Spleen (tissue), 11 donors: ENCODE measurements around the gene SIPA1L3. TPM values are rescaled to one million over a fixed set of nuclear protein-coding genes. Genes with fewer than 3 reads are reported as not detected.

ENCODE experiments used
- DNase-seq: peaks from one replicate; pipeline ENCODE4 v3.0.0-alpha.2; 2020
- H3K27ac ChIP-seq, 8 donors: fragments of 200-600 bp; sonication (generic) in 7 of 8; 1 replicate in 4 of 8; 2 replicates in 4 of 8; pipeline versions ENCODE4 v1.5.0 to v1.8.0; 2016 to 2021; ENCODE audit warnings: inconsistent platforms in 4 of 8, mild to moderate bottlenecking in 4 of 8, moderate library complexity in 1 of 8
- H3K27me3 ChIP-seq, 7 donors: fragments of 200-600 bp; sonication (generic) in 6 of 7; replicated peaks in 1 of 7; 1 replicate in 4 of 7; 2 replicates in 3 of 7; pipeline versions ENCODE4 v1.5.0 to v1.8.0; 2016 to 2021; ENCODE audit warnings: inconsistent platforms in 3 of 7, mild to moderate bottlenecking in 1 of 7
- H3K36me3 ChIP-seq, 6 donors: fragments of 200-600 bp; sonication (generic) in 5 of 6; 1 replicate in 4 of 6; 2 replicates in 2 of 6; pipeline versions ENCODE4 v1.5.0 to v1.8.0; 2016 to 2021; ENCODE audit warnings: inconsistent platforms in 2 of 6
- H3K4me1 ChIP-seq, 6 donors: fragments of 200-600 bp; sonication (generic) in 5 of 6; 1 replicate in 3 of 6; 2 replicates in 3 of 6; pipeline versions ENCODE4 v1.5.0 to v1.8.0; 2016 to 2021; ENCODE audit warnings: inconsistent platforms in 3 of 6
- H3K4me3 ChIP-seq, 8 donors: fragments of 200-600 bp; sonication (generic) in 7 of 8; 1 replicate in 4 of 8; 2 replicates in 4 of 8; pipeline versions ENCODE4 v1.5.0 to v1.8.0; 2016 to 2021; ENCODE audit warnings: inconsistent platforms in 4 of 8, mild to moderate bottlenecking in 4 of 8, moderate library complexity in 2 of 8
- H3K9me3 ChIP-seq, 8 donors: fragments of 200-600 bp; sonication (generic) in 7 of 8; 1 replicate in 4 of 8; 2 replicates in 4 of 8; pipeline versions ENCODE4 v1.5.0 to v1.8.0; 2016 to 2021; ENCODE audit warnings: inconsistent platforms in 4 of 8
- CTCF ChIP-seq, 11 experiments: fragments of 200-600 bp in 7 of 11; fragments of 450-650 bp in 4 of 11; sonication (generic) in 4 of 11; IDR thresholded peaks in 8 of 11; conservative IDR thresholded peaks in 3 of 11; 1 replicate in 7 of 11; 2 replicates in 4 of 11; pipeline versions ENCODE4 v1.4.0 to v1.8.0; 2016 to 2021; ENCODE audit warnings: antibody characterized with exemption in 11 of 11, inconsistent platforms in 4 of 11, mild to moderate bottlenecking in 1 of 11
- POLR2A ChIP-seq, 3 donors: fragments of 450-650 bp; IDR thresholded peaks; one replicate each; pipeline ENCODE4 v1.5.1; 2017; ENCODE audit warnings: antibody characterized with exemption in 3 of 3, mild to moderate bottlenecking in 1 of 3
- POLR2AphosphoS5 ChIP-seq, 3 donors: sonication (generic); formaldehyde crosslinking; IDR thresholded peaks; one replicate each; pipeline ENCODE4 v1.5.1; 2017; ENCODE audit warnings: antibody characterized with exemption in 3 of 3
- WGBS, 5 donors: extraction: QIAGEN DNeasy Blood & Tissue Kit in 3 of 5; methylation state at CpG; one replicate each; pipeline versions ENCODE4 v1.1.5 to v1.1.7; 2013 to 2018; 5-methylcytosine and 5-hydroxymethylcytosine counted together
- intact Hi-C: fragments of 100-400 bp; cut with DNase I; formaldehyde crosslinking; loops from one replicate; pipeline ENCODE4 v1.15.0; 2023; ENCODE audit warnings: low total_unique reads
- polyA plus RNA-seq, 3 donors: library from polyadenylated mRNA; stranded (reverse); fragments of 200-250 nt; gene quantifications; one replicate each; pipeline ENCODE4 v1.2.1, GENCODE V29; 2013
- total RNA-seq, 7 donors: library from RNA; depleted of rRNA in 3 of 7; stranded (reverse); fragments of >200 nt in 3 of 7; fragmentation: NEBNext Ultra II Directional in 4 of 7; extraction: Animal tissue kit (Norgen Biotek cat#: 25700) in 4 of 7; gene quantifications; one replicate each; pipeline versions ENCODE4 v1.1.0 to v1.2.1, GENCODE V29; 2016 to 2021
- donor health status: healthy with polysubstance abuse.
- donor health status: DM: no; HTN: no; CAD: no; lungs with moderate emphysema.
- donor health status: DM: no; HTN: no; CAD: no.
- donor health status: Bipolar disorder and iron deficiency.
- donor health status: healthy.
- donor health status: DM: no; HTN: no; CAD: no.
- donor health status: DM: yes; HTN: yes; CAD: no.

SIPA1L3 gene
- total and polyA plus RNA-seq, 10 donors = 5.4 to 62.6 (median 40.3) TPM

DNA sequence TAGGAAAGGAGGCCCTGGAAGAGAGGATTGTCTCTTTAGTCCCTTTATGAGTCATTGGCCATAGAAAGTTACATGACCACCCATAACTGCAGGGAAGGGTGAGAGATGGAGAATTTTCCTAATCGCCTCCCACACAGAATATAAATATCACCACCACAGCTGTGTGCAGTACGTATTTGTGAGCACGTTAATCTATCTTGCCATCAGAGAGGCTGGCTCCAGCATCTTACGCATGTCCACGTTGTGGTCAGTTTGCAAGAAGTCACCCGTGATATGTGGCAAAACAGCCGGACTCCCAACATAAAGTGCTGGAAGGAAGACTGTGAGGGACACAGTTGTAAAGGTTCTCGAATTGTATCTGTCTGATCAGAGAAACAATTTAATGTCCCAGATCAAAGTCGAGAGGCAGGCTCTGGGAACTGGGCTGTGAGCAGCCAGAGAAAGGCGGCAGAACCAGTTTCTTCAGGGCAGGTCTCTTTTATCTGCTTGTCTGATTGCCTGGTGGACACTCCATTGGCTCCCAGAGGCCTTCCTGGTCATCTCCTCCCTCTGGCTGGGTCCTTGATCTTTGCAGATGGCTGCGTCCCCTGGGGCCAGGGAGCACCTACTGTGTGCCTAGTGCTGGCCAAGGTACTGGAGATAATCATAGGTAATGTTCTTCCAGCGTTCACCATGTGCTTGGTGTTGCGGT, 74.9 kb downstream of the SIPA1L3 start:
- H3K27ac ChIP-seq = peak overlapping the region in 1 of 8 donors; percentile 21
- TF ChIP-seq POLR2A (IDR thresholded peaks at IDR 0.05) (no peak), POLR2AphosphoS5 (IDR thresholded peaks at IDR 0.05) (no peak), CTCF (IDR thresholded peaks at IDR 0.05 in 8 of 11, conservative IDR thresholded peaks at IDR 0.05 in 3 of 11) (no peak)
- no peaks in the 10 kb centered on the region for H3K36me3 ChIP-seq
- no peaks in the 10 kb centered on the region for H3K27me3 ChIP-seq
- no peak overlapping the region for H3K4me3 ChIP-seq
- peaks cover 0 to 90% (median 42%) of the 10 kb centered on the region in 6 donors for H3K4me1 ChIP-seq
- DNase-seq = no peak
- WGBS, 5 donors = 79 to 87% (median 85%) methylated on average over 11 to 13 of the region's 13 CpGs
- intact Hi-C loops = no loop called here
- no peaks in the 10 kb centered on the region for H3K9me3 ChIP-seq

GRCh38 chr19:37982655-37983054, 75.6 kb downstream of the SIPA1L3 start:
- Histone ChIP-seq H3K36me3 (no peaks in the 10 kb centered on the region), H3K4me1 (peaks cover 0 to 90% (median 44%) of the 10 kb centered on the region in 6 donors), H3K27ac (no peak overlapping the region), H3K9me3 (no peaks in the 10 kb centered on the region), H3K27me3 (no peaks in the 10 kb centered on the region), H3K4me3 (no peak overlapping the region)
- intact Hi-C loops = no loop called here
- no peak for TF ChIP-seq POLR2A (IDR thresholded peaks at IDR 0.05)
- TF ChIP-seq CTCF (IDR thresholded peaks at IDR 0.05 in 8 of 11, conservative IDR thresholded peaks at IDR 0.05 in 3 of 11) = no peak
- TF ChIP-seq POLR2AphosphoS5 (IDR thresholded peaks at IDR 0.05) = no peak
- WGBS, 5 donors = 85 to 97% (median 94%) methylated on average over 5 of the region's 5 CpGs
- peak; percentile 22 for DNase-seq

- intact Hi-C loops = no loop called here
- H3K27ac ChIP-seq = no peak overlapping the region
- WGBS, 5 donors = 80 to 87% (median 86%) methylated on average over 10 of the region's 10 CpGs
These were observed 76.1 kb downstream of the SIPA1L3 start for GRCh38 chr19:37983153-37983552.

More at GRCh38 chr19:37983153-37983552, 76.1 kb downstream of the SIPA1L3 start:
- peak; percentile 29 for DNase-seq
- Histone ChIP-seq H3K4me1 (peaks cover 0 to 90% (median 39%) of the 10 kb centered on the region in 6 donors), H3K27me3 (no peaks in the 10 kb centered on the region), H3K4me3 (no peak overlapping the region), H3K36me3 (no peaks in the 10 kb centered on the region), H3K9me3 (no peaks in the 10 kb centered on the region)
- TF ChIP-seq POLR2A (IDR thresholded peaks at IDR 0.05) = no peak
- no peak for TF ChIP-seq CTCF (IDR thresholded peaks at IDR 0.05 in 8 of 11, conservative IDR thresholded peaks at IDR 0.05 in 3 of 11)
- TF ChIP-seq POLR2AphosphoS5 (IDR thresholded peaks at IDR 0.05) = no peak
